ENCODE measurements around the gene CSNK1D.
A peak's percentile ranks its signal among the peaks of the same experiment; 100 is the strongest.

CSNK1D gene

DNA sequence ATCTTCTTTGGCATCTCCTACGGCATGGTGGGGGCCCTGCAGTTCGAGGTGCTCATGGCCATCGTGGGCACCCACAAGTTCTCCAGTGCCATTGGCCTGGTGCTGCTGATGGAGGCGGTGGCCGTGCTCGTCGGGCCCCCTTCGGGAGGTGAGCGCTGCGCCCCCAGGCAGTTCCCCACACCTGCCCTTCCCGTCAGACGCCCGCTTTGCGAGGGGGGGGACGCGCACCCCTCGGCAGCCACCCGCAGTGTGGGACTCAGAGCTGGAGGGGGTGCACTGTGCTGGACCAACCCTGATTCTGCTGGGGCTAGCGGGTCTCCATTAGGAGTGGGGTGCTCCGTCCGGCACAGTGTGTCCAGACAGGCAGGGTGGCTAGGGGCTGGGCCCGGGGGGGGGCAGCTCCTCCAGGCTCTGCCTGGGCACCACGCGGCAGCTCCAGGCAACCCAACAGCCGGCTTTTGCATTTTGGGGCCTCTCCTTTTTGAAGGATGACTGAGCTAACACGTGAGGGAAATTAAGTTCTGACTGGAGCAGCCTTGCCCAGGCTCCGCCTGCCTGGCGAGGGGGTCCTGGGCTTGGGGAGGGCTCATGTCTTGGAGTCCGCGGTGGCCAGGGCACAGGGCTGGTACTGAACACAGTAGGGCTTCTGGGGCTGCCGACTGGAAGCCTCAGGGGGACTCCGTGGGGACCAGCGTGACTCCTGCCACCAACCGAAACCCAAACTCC is 35.6 kb downstream of the CSNK1D start:
- DNase-seq: peak; percentile 72 to 77

- DNase-seq: peak in 1 of 2 experiments; percentile 21
Observed at GRCh38 chr17:82237083-82237745, 36.3 kb downstream of the CSNK1D start.

DNA sequence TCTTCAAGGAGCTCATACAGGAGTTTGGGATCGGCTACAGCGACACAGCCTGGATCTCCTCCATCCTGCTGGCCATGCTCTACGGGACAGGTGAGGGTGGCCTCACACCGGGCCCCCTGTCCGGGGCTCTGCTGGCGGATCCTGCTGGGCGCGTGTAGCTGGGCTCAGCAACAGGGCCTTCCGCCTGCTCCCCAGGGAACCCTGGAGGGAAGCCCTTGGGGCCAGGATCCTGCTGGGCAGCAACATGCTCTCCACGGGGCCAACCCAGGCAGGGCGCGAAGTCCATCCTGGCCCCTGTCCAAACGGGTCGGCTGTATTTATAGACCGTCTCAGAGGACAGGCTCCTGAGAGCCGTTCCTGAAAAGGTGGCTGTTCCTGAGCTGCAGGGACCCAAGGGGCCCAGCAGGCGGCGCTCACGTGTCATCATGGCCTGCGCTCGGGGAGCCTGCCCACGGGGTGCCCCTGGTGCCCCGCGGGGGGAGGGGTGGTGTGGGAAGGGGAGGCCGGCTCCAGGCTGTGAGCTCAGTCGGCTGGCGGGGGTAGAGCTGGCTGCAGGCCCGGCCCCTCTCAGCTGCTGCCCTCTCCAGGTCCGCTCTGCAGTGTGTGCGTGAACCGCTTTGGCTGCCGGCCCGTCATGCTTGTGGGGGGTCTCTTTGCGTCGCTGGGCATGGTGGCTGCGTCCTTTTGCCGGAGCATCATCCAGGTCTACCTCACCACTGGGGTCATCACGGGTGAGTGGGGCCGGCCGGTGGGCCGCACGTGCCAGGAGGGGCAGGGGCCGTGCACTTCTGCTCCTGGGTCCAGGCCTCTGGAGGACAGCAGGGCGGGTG is 37.1 kb downstream of the CSNK1D start:
- peak; percentile 80 to 81 for DNase-seq

GRCh38 chr17:82235775-82236141 is 37.7 kb downstream of the CSNK1D start:
- peak in 1 of 2 experiments; percentile 32 for DNase-seq

- no peak for DNase-seq
Observed at GRCh38 chr17:82235056-82235774, 38.3 kb downstream of the CSNK1D start.

DNA sequence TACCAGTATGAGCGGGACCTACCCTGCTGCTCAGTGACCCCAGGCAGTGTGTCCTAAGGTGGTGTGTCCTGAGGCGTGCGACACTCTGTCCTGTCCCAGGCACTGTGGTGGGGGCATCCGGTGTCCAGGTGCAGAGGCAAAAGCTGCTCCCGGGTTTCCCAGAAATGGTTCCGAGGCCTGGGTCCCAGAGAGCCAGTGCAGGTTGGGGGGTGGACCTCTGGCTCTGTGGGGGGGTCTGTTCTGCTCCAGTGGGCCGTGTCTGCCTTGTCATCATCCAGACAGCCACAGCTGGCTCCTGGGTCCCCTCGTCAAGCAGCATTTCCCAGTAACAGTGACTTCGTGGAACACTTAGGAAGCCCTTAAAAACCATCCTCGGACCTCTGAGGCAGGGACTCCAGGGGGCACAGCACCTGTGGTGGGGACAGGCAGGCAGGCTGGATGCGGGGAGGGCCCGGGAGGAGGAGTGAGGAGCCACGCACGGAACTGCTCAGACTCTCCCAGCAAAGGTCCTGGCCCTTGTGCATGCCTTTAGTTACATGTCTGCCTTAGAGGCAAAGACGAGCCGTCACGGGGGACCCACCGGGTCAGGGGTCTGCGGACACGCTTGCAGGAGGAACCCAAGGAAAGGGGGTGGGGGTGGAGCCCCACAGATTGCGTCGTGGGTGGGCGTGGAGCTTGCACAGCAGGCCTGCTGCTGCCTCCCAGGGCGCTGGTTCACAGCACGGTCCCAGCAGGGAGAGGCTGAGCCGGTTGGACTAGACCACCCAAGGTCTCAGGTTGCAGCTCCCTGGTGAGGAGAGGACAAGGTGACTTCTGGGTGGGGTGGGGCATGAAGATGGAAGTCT is 39.1 kb downstream of the CSNK1D start:
- no peak for DNase-seq

GRCh38 chr17:82232876-82233785 is 40.4 kb downstream of the CSNK1D start:
- DNase-seq: no peak

DNA sequence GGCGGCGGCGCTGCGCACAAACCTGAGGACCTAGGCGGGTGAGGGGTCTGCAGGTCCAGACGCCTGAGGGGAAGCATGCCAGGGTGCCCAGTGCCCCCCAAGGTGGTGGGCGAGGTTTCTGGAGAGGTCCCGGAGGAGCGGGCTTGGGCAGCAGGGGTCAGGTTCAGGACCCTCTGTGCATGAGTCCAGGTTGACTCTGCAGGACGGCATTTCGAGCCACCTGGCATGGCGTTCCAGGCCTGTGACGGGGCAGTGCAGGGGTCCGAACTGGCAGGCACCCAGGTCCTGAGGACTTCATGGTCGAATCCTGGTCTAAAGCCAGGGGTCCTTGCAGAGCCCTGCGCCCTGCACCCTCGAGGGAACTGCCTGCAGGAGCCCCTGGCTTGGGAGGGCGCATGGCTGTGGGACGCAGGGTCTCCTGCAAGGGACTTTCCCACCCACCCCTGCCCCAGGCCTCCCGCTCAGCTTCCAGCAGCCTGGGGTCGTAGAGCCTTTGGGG is 41.1 kb downstream of the CSNK1D start:
- DNase-seq: no peak

- DNase-seq: peak; percentile 93 to 95
Observed at GRCh38 chr17:82231562-82232321, 41.8 kb downstream of the CSNK1D start.

GRCh38 chr17:82231312-82231561 is 42.3 kb downstream of the CSNK1D start:
- peak in 1 of 2 experiments; percentile 57 for DNase-seq

- peak; percentile 57 to 62 for DNase-seq
Observed at GRCh38 chr17:82230609-82231311, 42.7 kb downstream of the CSNK1D start.

DNA sequence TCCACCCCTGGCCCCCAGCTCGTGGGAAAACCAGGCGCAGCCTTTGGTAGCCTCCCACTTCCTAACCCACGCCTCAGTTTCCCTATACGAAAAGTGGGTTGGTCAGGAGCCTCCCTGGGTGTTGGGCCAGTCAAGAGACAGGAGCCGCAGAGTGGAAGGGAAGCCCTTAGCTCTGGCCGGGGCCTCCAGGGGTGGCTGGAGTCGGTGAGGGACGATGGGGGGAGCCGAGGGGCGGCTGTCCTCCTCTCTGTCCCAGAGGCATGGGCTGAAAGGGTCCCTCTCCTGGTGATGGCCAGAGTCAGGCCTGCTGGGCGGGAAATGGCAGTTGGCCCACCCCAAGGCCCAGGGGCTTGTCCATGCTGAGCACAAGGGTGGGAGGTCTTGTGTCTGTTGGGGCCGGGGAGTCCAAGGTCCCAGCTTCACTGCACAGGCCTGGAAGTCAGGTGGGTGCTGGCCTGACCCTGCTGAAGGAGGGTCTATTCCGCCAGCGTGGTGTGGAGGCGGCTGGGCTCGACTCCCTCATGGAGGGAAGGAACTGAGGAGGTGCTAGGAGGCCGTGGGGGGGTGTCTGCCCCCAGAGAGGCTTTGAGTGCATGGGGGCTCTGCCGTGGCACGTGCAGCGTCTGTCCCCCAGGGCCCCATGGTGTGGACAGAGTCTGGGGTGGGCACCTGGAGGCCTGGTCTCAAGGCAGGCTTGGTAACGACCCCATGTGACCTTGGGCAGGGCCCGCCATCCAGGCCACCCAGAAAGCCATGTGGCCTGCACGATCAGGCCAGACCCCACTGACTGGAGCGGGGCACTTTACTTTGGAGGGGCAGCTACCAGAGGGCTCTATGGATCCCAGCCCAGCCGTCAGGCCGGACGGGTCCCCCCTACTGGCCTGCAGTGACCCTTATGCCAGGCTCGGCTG is 43.5 kb downstream of the CSNK1D start:
- no peak for DNase-seq

DNA sequence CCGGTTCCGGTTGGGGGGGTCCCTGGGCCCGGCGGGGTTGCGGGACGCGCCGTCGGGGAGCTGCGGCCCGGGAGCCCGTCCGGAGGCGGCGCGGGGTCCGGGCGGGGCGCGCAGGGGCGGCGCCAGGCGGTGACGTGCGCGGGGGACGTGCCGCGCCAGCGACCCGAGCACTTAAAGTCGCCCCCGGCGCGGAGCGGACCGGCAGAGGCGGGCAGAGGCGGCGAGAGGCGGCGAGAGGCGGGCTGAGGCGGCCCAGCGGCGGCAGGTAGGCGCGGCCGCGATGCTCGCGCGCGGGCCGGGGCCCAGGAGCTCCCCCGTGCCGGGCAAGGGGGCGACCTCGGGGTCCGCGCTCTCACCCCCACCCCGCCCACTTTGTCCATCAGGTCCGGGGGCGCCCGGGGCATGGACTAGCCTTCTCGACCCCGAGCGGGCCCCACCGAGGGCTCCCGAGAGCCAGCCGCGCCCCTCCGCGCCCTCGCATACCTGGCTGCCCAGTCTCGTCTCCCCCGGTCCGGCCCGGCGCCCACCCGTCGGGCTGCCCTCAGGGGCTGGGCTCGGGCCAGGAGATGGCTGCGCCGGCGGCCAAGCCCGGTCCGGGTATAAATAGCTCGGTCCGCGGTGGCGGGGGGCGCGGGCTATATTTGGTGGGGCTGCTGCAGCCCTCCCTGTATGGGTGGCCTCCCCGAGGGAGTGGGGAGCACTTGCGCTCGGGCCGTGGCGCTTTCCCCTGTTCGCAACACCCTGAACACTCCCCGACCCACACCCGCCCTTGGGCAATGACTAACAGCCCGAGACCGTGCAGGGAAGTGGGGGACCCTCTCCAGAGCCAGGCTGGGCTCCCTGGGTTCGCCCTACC is 44.4 kb downstream of the CSNK1D start, which contains the start of gene SLC16A3:
TSS of gene SLC16A3 (plus strand) at position 201 of the 856 bp plus-strand sequence. CDS start 6,967 bp downstream, outside the sequence.
- peak in 1 of 2 experiments; percentile 44 for DNase-seq

DNA sequence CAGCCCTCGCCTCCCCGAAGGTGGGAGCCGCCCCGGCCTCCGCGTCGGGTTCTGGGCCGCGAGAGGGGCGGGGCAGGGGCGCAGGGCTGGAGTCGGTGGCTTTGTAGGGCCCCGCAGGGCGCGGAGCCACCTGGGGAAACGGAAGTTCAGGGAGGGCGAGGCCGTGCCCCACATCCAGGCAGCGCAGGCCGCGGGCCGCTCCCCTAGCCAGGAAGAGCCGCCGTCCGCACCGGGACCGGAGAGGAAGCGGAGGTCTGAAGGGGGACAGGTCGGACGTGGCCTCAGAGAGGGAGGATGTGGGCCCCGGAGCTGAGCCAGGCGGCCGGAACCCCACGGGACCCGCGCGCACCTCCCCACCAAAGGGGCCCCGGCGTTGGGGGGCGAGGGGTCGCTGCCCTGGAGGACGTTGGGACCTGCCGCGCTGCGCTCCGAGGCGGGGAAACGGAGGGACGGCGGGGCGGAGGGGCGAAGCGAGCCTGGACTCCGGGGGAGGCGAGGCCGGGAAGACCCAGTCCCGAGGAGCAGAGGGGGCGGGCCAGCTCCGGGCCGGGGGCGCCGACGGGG is 45.1 kb downstream of the CSNK1D start:
- peak; percentile 37 to 41 for DNase-seq

DNA sequence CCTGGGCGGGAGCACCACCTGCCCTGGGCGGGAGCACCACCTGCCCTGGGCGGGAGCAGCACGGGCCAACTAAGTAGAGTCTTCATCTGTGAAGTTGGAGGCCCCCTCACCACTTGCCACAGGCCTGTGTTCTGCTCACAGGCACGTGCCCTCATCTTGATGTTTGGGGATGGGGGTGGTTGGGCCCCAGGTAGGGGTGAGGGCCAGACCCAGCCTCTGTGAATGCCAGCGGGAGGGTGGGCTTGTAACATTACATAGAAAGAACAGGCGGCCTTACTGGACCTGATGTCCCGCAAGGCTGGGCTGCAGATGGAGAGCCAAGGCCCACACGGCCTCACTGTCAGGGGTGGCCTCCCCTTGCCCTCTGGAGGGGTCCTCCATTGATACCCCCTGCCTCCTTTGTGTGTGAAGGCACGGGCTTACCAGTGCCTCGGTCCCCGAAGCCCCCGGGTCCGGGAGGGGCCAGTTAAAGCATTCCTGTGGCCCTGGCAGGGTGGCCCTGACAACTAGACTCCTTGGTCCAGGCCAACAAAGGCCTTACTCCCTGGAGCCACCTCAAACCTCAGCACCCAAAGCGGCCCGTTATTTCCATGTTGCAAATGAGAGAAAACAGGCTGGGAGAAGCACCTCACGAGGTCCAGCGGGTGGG is 45.7 kb downstream of the CSNK1D start:
- DNase-seq: no peak
